Activated T-helper 9 cell treated with anti-CD3 and anti-CD28 coated beads, Interleukin-2, amount 50 U/mL, for 16 hours (primary cell): ENCODE measurements around the gene OCIAD1.
"Not testable (repeated sequence)": the region's sequence is repeated elsewhere in the genome, so short reads cannot be mapped to it uniquely, and the experiment has no call there.

ENCODE experiments used
- DNase-seq: peaks from one replicate; pipeline ENCODE4 v3.0.0-alpha.2; 2020; ENCODE audit warnings: low read depth

Gene OCIAD1

DNA sequence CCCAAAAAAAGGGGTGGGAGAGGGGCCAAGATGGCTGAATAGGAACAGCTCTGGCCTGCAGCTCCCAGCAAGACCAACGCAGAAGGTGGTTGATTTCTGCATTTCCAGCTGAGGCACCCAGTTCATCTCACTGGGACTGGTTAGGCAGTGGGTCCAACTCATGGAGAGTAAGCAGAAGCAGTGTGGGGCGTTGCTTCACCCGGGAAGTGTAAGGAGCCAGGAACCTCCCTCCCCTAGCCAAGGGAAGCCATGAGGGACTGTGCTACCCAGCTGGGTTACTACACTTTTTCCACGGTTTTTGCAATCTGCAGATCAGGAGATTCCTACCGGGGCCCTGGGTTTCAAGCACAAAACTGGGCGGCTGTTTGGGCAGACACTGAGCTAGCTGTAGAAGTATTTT lies 13.9 kb upstream of the OCIAD1 start:
- no peak for DNase-seq

- not testable (repeated sequence) for DNase-seq
Observed at GRCh38 chr4:48821431-48821830, 9.5 kb upstream of the OCIAD1 start.

GRCh38 chr4:48827622-48828021 lies 3.3 kb upstream of the OCIAD1 start:
- DNase-seq: no peak

- DNase-seq: no peak
Observed at GRCh38 chr4:48831532-48832030, 693 bp downstream of the OCIAD1 start.

GRCh38 chr4:48832571-48832970 lies 1.7 kb downstream of the OCIAD1 start:
- DNase-seq: no peak

- DNase-seq: no peak
Observed at GRCh38 chr4:48836658-48837057, 5.8 kb downstream of the OCIAD1 start.

DNA sequence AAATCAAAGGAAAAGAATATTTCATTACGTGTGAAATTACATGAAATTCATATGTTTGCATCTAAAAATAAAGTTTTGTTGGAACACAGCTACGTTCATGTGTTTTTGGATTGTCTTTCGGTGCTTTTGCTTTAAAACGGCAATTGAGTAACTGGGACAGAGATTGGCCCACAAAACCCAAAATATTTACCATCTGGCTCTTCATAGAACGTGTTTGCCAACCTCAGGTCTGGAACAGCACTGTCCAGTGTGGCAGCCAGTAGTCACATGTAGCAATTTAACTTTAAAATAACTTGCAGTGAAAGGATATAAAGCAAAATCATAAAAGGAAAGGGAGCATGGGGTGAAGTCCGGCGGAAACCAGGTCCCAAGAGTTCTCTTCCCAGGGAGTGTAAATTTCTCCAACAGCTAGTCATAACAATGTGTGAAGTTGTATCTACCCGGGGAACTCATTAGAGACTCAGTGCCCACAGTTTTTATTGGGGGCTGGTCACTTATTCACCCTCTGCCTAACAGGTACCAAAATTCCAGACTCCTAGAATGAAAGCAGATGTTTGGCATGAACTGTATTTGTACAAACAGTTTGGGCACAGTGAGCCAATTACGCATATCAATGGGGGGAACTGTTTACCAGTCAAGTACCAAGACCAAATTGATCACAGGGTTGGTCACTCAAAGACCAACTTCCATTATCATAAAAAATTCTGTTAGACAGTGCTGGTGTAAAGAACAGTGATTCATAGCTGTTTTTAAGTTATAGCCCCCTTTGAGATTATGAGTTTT lies 10.3 kb downstream of the OCIAD1 start:
- DNase-seq: no peak

GRCh38 chr4:48844843-48845242 lies 14.0 kb downstream of the OCIAD1 start:
- DNase-seq: no peak

- not testable (repeated sequence) for DNase-seq
Observed at GRCh38 chr4:48848799-48849198, 17.9 kb downstream of the OCIAD1 start.

- DNase-seq: no peak
Observed at GRCh38 chr4:48851651-48852050, 20.8 kb downstream of the OCIAD1 start.

DNA sequence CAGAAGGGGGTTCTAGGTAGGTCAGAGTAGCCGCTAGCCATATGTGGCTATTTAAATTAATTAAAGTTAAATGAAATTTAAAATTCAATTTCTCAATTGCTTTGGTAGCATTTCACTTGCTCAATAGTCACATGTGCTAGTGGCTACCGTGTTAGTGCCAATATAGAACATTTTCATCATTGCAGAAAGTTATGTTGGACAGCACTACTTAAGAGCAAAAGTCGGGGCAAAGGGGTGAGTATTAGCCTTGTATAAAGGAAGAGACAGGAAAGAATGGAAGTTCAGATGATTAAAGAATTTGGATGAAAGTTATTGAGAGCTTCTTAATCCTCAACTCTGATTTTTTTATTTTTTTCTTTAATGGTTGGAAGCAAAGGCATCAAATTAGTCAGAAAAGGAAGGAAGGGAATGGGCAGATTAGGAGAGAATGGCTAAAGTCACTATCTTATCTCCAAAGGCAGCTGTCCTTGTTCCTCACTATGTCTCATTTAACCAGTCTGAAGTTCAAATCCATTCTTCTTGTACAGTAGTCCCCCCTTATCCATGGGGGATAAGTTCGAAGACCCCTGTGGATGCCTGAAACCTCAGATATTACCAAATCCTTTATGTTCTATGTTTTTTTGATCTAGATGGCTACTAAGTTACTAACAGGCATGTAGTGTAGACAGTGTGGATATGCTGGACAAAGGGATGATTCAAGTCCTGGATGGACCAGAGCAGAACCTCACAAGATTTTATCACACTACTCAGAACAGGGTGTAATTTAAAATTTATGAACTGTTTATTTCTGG lies 22.9 kb downstream of the OCIAD1 start:
- no peak for DNase-seq

GRCh38 chr4:48854395-48854683 lies 23.5 kb downstream of the OCIAD1 start:
- DNase-seq: no peak

DNA sequence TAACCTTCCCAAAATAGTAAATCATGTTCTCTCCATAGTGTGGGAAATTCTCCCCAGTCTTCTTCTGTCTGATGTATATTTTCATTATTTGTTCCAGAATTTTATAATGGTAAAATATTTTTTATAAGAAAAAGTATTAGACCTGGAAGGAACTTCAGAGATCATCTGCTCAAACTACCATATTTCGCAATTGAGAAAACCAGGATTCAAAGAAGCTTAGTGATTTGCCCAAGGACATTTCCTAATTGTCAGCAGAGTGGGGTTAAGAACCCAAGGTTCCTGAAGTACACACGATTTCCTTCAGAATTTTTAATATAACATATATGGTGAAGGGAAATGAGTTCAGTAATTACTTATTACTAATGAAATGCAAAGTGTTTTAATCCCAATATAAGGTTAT lies 24.1 kb downstream of the OCIAD1 start:
- DNase-seq: no peak

DNA sequence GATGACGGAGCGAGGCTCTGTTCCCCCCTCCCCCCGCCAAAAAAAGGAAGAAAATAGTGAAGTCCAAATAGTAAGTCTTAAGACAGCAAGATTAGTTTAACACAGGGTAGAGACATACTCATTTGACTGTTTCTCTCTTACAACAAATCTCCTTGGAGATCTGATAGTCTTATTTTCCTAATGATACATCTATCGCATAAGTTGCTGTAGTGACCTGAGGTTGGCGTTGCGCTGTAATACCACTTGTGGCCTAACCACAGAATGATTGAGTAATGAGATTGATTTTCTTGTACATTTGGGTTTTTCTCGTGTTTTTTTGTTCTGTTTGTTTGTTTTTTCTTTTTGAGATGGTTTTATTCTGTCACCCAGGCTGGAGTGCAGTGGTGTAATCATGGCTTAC lies 27.2 kb downstream of the OCIAD1 start:
- DNase-seq: no peak

DNA sequence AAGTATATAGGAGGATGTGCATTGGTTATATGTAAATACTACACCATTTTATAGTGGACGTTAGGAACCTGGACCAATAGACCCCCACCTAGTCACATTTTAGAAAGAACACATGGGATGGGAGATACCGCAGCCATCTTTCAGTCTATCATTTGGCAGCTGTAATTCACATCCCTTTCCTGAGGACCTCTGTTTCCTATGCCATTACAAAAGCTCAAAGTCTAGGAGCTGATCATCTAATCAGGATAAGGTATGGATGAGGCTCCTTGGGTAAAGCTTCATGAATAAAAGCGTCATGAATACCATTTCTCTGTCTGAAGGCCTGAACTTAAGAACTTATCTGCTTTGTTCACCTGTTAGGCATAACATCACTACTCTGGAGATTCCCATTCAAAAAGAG lies 31.1 kb downstream of the OCIAD1 start:
- DNase-seq: no peak

DNA sequence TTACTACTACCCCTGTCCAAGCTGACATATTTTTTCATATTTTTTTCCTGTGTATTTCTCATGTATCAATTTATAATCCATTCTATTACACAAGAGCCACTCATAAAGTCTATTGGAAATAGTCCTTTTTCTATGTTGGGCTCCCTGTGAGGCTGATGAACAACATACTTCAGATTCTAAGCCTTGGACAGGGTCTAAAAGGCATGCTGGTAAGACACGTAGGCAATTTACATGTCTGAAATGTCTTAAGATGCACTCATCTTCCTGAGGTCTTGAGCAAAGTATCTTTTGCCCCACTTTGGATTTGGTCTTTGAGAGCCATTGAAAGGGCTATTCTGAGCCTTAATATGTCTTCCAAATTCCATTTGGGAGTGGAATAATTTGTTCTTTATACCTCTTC lies 31.8 kb downstream of the OCIAD1 start:
- no peak for DNase-seq

- DNase-seq: no peak
Observed at GRCh38 chr4:48863728-48864127, 32.8 kb downstream of the OCIAD1 start.

DNA sequence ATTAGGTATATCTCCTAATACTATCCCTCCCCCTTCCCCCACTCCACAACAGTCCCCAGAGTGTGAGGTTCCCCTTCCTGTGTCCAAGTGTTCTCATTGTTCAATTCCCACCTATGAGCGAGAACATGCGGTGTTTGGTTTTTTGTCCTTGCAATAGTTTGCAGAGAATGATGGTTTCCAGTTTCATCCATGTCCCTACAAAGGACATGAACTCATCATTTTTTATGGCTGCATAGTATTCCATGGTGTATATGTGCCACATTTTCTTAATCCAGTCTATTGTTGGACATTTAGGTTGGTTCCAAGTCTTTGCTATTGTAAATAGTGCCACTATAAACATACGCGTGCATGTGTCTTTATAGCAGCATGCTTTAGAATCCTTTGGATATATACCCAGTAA lies 33.8 kb downstream of the OCIAD1 start:
- DNase-seq: not testable (repeated sequence)

- DNase-seq: no peak
Observed at GRCh38 chr4:48877827-48878535, 47.1 kb downstream of the OCIAD1 start.

DNA sequence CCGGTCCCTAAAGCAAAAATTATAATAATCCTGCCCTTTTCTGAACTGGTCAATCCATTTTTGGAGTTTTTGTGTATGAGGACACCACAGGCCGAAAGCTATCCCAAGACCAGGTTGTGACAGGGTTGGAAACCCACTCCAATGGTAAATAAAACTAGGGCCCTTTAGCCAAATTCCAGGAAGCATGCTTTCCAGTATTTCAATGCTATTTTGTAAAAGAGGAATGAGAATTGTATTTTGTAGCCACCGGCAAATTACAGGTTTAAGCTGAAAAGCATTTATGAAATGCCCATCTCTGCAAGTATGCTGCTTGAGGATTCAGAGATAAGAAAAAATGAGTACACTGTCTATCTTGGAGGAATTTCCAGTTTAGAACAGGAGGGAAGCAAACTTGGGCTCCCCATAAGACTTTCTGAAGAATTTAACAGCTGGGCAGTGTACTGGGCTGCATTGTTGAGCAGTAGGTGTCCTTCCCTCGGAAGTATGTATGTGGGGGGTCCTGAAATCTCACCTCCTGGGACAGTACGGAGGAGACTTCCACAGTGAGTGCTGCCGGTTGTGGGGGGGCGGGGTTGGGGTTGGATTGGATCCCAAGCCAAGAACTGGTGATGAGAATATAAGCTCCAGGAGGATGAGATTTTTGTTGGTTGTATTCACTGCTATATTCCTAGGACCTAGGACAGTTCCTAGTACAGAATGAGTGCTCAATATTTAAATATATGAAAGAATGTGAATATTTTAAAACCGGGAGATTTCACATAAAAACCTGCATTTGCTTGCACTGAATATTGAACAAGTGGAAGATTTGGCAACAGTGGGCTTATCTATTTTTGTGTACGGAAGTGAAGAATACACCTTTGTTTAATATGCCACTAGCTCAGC lies 48.9 kb downstream of the OCIAD1 start:
- DNase-seq: no peak

- not testable (repeated sequence) for DNase-seq
Observed at GRCh38 chr4:48881646-48882045, 50.8 kb downstream of the OCIAD1 start.

DNA sequence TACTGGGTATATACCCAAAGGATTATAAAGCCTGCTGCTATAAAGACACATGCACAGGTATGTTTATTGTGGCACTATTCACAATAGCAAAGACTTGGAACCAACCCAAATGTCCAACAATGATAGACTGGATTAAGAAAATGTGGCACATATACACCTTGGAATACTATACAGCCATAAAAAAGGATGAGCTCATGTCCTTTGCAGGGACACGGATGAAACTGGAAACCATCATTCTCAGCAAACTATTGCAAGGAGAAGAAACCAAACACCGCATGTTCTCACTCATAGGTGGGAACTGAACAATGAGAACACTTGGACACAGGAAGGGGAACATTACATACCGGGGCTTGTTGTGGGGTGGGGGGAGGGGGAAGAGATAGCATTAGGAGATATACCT lies 58.9 kb downstream of the OCIAD1 start:
- DNase-seq: not testable (repeated sequence)
